GM21529 (cell line): ENCODE results near the gene PREX1.
A peak's percentile ranks its signal among the peaks of the same experiment; 100 is the strongest.

Source experiments
- ATAC-seq: cut with Tn5 transposase; IDR thresholded peaks from one replicate; pipeline ENCODE4 v1.9.1; 2021; ENCODE audit not compliant: unreplicated experiment

Gene PREX1

DNA sequence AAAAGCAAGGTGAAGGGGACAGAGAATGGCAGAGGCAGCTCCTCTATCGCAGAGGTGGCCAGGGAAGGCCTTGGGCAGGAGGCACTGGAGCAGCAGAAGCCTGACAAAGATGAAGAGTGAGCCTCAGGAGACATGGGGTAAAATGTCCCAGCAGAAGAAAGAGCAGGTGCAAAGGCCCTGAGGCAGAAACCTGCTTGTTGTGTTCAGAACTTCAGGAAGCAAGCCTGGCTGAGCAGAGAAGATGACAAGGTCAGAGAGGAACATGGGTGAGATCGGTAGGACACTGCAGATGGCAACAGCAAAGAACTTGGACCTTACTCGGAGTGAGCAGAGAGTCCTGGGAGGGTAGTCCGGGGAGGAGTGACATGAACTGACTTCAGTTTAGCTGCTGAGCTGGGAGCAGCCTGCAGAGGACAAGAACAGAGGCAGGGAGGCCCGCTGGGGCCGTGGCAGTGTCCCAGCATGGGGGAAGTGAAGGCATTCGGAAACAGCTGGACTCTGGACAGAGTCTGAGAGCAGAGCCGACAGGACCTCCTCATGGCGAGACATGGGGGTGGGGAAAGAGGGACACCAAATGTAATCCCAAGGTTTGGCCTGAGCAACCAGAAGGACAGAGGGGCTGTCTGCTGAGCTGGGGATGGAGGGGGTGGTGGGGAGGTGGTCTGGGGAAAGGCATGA lies 106.3 kb downstream of the PREX1 start:
- ATAC-seq, result no peak

DNA sequence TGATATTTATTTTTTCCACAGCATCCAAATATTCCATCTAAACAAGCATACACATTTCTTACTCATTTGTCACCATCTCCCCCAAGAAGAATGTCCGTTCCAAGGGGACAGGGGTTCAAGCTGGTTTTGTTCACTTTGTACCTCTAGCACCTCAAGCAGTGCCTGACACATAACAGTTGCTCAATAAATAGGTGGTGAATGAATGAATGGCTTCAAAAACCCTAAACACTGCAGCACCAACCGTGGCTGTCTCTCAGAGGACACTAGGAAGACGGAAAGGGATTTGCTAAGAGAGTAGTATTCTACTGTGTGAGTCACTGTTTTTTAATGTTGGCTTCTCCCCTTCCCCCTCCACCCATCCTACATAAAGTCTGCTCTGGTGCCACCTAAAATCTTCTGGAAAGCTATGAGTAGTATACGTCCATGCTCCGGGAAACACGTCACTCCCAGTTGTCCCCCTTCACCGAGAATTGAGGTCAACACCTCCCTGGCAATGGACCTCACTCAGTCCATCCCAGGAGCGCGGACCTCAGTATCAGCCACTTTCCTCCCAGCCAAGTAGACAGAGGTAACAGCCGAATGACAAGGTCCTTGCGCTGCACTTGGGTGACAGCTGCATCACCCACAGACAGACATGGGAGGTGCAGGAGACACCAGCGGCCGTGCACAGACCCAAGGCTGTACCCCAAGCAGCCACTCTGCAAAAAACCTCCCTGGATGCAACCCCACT lies 107.4 kb downstream of the PREX1 start:
- ATAC-seq, result no peak

- no peak for ATAC-seq
Measured at GRCh38 chr20:48719598-48720255, 108.1 kb downstream of the PREX1 start.

GRCh38 chr20:48718786-48719578 lies 108.8 kb downstream of the PREX1 start:
- no peak for ATAC-seq

DNA sequence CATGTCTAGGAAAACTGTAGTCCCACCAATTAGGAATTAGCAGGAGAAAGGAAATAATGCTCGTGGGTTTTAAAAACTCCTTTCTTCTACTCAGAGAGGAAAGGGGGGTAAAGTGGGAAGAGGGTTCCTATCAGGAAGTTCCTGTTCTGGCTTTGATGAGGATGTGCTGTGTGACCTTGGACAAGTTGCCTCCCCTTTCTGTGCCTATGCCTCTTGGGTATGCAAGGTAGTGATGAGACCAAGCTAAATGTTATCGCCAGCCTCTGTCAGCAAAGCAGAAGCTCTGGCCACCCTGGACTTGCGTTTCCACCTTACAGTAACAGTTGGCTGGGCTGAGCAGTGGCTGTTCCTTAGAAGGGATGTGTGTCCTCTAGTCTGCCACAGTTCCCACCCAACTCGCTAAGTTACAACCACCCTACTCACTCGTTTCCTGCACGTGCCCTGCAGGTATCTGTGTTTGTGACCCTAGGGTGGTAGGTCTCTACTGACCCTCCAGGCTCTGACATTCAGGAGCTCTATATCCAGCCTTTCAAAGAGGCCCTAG lies 110.0 kb downstream of the PREX1 start:
- ATAC-seq, result no peak

- ATAC-seq, result peak; percentile 31
Measured at GRCh38 chr20:48717095-48717672, 110.6 kb downstream of the PREX1 start.

- no peak for ATAC-seq
Measured at GRCh38 chr20:48716541-48716940, 111.3 kb downstream of the PREX1 start.

DNA sequence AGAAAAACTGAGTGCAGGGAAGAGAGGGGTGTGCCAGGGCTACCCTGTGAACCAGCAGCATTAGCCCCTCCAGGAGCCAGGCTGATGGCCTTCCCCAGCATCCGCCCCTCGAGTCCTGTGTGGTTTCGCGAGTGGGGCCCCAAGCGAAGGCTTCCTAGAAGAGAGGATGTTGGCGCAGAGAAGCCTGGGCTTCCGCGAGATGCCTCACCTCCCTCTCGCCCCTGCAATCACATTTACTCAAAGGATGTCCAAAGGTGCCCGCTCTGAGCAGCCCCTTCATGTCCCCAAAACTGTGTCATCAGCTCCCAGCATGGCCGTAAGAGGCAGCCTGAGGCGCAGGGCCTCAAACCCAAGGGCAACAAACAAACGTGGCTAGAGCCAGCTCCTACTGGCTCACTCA lies 111.7 kb downstream of the PREX1 start:
- no peak for ATAC-seq

DNA sequence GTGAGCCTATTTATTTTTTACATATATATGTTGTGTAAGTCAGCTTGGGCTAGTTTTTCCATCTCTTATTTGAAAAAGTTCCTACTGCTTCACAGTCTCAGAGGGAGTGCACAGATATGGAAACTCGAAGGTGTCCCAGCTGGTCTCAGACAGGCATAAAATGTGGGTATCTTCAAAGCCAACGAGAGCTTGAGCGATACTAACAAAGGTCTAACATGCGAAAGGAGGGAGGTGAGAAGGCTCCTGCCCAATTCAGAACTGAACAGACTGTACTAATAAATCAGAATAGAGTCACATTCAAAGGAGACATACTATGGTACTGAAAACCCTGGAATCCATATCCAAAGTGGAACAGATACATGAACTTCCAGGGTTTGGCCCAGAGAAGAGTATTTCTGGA lies 113.0 kb downstream of the PREX1 start:
- ATAC-seq, result no peak

DNA sequence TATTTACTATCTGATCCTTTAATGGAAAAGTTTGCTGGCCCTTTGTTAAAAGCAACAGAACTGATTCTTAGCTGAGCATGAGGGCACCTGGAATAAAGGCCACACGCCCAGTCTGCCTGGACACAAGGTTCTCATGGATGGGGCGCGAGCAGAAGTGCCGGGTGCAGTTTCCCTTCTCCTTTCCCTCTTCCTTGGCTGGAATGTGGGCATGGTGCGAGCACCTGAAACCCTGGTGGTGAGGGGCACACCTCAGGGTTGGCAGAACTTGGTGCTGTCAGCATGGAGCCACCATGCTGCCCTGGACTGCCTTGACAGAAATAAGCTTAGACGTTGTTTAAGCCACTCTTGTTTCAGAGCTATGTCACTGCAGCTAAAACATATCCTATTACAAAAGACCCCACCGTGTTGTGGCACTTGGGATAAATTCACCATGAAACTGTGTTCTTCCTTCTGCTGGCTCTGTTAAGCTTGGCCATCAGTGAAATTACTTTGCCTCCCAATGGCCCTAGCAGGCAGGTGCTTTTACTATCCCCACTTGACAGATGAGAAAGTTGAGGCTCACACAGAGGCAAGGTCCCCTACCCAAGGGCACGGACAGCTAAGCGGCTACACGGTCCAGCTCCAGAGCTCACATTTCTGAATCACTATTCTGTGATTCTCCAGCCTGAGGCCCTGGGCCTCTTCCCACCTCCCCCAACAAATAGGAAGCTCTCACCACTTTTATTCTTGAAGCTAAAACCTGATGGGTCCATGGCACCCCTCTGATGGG lies 115.9 kb downstream of the PREX1 start:
- ATAC-seq, result peak; percentile 15

DNA sequence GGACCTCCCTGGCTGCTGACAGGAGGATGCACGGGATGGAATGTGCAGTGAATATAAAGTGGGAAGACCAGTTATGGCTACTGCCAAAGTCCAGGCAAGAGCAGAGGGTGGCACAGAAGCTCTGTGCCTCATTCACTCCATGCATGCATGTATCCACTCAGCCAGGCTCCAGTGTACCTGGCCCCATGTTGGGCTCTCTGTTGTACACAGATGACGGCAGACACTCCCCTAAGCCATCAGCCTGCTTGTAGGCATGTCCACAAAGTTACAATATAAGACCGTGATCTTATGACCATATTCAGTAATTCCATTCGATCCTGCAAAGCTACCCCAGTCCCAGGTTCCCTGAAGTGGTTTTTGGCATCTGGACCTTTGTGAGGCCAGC lies 116.8 kb downstream of the PREX1 start:
- no peak for ATAC-seq

DNA sequence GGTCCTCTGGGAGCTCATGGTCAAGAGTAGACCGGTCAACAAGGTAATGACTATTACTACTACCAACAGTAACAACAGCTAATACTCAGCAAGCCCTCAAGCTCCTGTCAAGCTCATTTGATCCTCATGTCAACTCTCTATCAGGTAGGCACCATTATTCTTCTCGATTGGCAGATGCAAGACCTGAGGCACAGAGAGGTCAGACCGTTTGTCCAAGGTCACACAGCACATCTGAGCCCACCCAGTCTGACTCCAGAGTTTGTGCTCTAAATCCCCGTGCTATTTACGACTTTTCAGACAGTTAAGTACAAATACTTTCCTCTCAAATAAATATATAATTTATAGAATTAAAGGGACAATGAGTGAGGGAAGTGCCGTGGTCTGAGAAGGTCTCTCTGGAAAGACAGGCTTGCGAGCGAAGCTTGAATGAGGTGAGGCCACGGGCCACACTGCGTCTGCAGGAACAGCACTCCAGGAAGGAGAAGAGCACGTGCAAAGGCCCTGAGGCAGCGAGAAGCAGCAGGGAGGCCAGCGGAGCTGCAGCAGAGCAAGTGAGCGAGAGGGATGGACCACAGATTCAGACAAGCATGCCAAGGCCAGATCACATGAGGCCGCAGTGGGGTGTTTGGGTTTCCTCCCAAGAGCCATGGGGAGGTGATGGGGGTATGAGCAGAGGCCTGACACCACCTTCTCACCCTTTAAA lies 117.3 kb downstream of the PREX1 start:
- ATAC-seq, result no peak

GRCh38 chr20:48709744-48710143 lies 118.1 kb downstream of the PREX1 start:
- no peak for ATAC-seq

DNA sequence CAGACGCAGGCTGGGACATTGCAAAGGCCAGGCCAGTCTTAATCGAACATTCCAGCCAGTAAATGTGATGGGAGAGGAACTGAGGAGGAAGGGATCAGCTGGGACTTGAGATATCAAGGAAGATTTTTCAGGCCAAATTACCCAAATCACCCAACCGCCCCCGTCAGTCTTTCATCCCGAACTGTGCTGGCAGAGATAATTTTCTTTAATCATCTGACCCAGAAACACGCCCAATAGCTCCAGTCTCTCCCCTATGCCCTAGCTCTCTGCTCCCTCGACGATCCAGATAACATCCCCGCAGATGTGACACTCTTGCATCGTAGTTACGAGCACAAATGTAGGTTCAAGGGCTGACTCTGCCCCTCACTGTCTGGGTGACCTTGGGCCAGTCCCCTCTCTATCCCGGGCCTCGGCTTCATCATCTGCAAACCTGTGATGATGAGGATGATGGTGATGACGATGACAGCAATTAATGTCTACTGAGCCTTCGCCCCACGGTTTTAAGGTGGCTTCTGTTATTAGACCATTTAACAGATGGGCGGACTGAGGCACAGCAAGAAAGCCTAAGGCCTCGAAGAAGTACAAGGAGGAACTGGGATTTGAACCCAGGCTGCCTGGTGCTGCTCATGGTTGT lies 118.6 kb downstream of the PREX1 start:
- ATAC-seq, result no peak

DNA sequence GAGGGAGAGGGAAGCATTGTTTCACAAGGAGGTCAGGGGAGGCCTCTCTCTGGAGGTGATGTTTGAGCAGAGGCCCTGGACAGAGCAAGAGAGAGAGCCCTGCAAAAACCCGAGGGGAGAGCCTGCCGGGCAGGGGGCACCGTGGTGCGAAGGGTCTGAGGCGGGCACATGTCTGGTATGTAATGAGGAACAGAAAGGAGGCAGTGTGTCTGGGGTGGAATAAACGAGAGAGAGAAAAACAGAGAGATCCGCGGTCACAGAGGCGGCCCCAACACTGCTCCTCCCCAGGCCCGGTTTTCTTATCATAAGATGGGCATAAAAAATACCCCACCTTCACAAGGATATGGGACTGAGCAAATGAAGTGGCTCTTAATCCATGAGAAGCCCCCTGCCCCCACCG lies 119.2 kb downstream of the PREX1 start:
- no peak for ATAC-seq

DNA sequence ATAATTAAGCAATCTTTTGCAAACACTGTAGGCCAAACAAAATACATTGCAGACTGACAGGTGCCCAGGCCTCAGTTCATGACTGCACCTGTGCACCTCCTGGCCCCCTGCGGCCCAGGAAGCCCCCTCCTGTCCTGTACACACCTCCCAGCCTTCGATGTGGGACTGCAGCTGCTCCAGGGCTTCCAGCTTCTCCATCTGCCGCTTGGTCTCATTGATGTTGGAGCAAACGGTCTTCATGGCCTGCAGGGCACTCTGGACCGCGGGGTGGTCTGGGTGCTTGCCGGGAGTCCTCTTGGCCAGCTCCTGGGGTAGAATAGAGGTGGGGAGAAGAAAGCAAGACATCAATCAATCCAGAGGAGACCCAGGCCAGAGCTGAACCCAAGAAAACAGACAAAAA lies 119.7 kb downstream of the PREX1 start:
- ATAC-seq, result no peak

DNA sequence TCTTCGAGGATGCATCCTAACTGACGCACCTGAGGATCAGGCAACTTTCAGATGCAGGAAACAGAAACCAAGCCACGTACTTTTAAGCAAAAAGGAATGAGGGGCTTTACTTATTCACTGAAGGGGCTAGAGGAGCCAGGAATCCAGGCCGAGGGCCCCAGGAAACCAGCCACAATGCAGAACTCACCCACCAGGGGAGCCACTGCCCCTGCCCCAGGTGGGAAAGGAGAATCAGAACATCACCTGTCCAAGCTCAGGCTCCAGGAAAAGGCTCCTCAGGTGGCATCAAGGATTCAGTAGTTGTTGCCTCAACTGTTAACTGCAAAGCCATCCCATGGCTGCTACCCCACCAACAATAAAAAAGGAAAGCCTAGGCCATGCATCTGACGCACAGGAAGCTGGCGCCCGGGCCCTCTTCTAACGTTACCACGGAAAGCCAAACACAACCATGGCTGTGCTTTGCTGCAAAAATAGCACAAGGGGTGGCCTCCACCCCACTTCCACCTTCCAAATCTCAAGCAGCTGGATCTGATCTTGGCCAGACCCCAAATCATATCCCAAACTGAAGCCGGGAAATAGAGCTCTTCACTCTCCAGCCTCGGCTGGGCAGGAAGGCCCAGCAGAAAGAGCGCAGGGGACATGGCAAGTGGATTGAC lies 121.0 kb downstream of the PREX1 start:
- no peak for ATAC-seq

DNA sequence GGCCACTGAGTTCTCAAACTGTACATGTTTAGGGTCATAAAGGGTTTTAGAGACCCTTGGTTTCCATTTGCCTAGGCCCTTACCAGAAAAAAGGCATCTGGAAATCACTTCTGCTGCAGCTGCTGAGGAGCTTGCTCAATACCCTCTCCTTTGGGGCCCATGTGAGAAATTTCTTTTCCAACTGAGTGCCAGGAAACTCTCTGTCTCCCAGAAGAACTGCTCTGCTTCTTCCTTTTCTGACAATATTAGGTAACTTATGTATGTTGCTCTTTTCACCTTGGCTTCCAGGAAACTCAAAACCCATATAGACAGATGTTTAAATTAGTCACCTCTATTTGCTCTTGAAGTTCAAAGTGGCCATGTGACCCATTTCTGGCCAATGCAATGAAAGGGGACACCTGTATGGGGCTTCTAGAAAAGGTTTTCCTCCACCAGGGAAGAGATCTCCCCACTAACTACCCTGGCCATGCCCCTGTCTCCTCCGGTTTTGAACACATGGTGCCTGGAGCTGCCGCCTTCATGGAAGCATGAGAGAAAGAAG lies 121.6 kb downstream of the PREX1 start:
- no peak for ATAC-seq
